Bronchial epithelial cell (primary cell): ENCODE measurements around the gene KCNJ3. TPM values are rescaled to one million over a fixed set of nuclear protein-coding genes. Genes with fewer than 3 reads are reported as not detected.

ENCODE experiments used
- DNase-seq: peaks from one replicate; pipeline ENCODE4 v3.0.0-alpha.2; 2010; ENCODE audit warnings: low read depth
- FAIRE-seq: peaks from 2 replicates; lab custom pipeline; 2011; peaks lifted over from hg19 to GRCh38; lab: Jason Lieb, UNC
- H3K27me3 ChIP-seq: 2 replicates; pipeline ENCODE4 v1.5.1; 2011; ENCODE audit warnings: low read length; ENCODE audit not compliant: control insufficient read depth, insufficient read depth
- H3K36me3 ChIP-seq: 2 replicates; pipeline ENCODE4 v1.5.1; 2011; ENCODE audit warnings: low read length; ENCODE audit not compliant: control insufficient read depth, insufficient read depth
- H3K4me3 ChIP-seq: 2 replicates; pipeline ENCODE4 v1.5.1; 2011; ENCODE audit warnings: mild to moderate bottlenecking, low read depth, low read length, control low read depth
- total RNA-seq: library from RNA; depleted of rRNA; stranded (reverse); fragments of >200 nt; gene quantifications from 2 replicates; pipeline ENCODE4 v1.2.1, GENCODE V29; 2014
- TF ChIP-seq, protein P1 (sequence below): IDR thresholded peaks from 2 replicates; pipeline ENCODE4 v1.5.1; 2011; ENCODE audit warnings: mild to moderate bottlenecking, moderate library complexity, low read length, control low read depth, inconsistent platforms; ENCODE audit not compliant: insufficient read depth, severe bottlenecking

Gene KCNJ3
- total RNA-seq, 1 donor from 2014 or later, result not detected

DNA sequence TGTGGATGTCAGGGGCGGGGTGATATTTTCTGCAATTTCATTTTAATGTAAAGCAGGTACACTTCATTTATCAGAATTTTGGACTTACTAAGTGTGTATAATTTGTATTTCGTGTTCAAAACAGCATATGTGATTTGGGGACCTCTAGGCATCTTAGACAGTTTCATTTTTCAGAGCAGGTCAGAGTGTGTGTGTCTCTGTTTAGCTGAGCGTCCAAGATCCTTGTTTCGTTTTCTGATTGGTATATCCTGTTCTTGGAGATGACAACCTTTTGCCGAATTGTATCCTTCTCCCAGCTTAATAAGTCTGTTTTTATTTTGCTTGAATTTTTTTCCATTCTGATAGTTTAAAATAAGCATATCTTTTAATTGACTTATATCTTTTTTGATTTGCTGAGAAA, 128.3 kb downstream of the KCNJ3 start:
- TF ChIP-seq, protein P1, sequence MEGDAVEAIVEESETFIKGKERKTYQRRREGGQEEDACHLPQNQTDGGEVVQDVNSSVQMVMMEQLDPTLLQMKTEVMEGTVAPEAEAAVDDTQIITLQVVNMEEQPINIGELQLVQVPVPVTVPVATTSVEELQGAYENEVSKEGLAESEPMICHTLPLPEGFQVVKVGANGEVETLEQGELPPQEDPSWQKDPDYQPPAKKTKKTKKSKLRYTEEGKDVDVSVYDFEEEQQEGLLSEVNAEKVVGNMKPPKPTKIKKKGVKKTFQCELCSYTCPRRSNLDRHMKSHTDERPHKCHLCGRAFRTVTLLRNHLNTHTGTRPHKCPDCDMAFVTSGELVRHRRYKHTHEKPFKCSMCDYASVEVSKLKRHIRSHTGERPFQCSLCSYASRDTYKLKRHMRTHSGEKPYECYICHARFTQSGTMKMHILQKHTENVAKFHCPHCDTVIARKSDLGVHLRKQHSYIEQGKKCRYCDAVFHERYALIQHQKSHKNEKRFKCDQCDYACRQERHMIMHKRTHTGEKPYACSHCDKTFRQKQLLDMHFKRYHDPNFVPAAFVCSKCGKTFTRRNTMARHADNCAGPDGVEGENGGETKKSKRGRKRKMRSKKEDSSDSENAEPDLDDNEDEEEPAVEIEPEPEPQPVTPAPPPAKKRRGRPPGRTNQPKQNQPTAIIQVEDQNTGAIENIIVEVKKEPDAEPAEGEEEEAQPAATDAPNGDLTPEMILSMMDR, result no peak
- Histone ChIP-seq H3K4me3 (no peak overlapping the region), H3K27me3 (no peaks in the 10 kb centered on the region), H3K36me3 (no peaks in the 10 kb centered on the region)
- no peak for FAIRE-seq
- no peak for DNase-seq

- DNase-seq (no peak), FAIRE-seq (no peak)
- TF ChIP-seq, protein P1, result no peak
- H3K36me3 ChIP-seq, result no peaks in the 10 kb centered on the region
- no peak overlapping the region for H3K4me3 ChIP-seq
- H3K27me3 ChIP-seq, result no peaks in the 10 kb centered on the region
Measured at GRCh38 chr2:154827286-154827685, 128.8 kb downstream of the KCNJ3 start.

DNA sequence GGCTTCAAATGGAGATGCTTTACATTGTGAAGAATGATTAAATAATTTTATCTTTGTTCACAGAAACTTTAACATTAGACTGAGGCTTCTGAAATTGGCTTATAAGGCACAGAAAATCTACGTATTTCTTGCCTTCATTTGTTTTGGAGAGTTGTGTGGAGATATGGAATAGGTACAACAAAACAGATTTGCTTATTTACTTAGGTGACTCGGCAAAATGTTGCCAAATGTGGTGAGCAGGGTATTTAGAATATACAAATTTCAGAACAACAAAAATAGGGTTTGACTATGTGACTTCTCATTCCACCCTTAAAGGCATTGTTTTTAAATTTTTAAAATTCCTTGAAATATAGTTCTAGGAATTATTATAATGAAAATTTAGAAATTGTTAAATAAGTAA, 134.2 kb downstream of the KCNJ3 start:
- FAIRE-seq, result no peak
- H3K27me3 ChIP-seq, result no peaks in the 10 kb centered on the region
- H3K36me3 ChIP-seq, result no peaks in the 10 kb centered on the region
- TF ChIP-seq, protein P1, result no peak
- no peak overlapping the region for H3K4me3 ChIP-seq
- DNase-seq, result no peak

DNA sequence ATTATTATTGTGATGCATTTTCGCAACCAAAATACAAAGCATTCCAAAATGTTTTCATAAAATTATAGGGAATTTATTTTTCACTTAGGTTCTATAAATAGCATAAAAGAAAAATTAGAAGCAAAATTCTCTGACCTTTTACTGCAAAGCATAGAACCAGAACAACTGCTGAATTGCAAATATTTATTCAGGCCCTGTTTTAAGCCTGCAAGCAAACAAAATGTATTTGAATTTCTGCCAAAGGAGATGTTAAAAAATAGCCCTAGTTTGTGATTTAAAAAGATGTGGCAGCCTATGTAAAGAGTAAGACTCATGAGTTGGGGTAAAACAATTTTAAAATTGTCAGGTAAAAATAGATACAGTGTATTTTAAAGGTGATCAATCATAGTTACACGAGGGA, 138.1 kb downstream of the KCNJ3 start:
- FAIRE-seq (no peak), DNase-seq (no peak)
- Histone ChIP-seq H3K4me3 (no peak overlapping the region), H3K36me3 (no peaks in the 10 kb centered on the region), H3K27me3 (no peaks in the 10 kb centered on the region)
- TF ChIP-seq, protein P1, result no peak

DNA sequence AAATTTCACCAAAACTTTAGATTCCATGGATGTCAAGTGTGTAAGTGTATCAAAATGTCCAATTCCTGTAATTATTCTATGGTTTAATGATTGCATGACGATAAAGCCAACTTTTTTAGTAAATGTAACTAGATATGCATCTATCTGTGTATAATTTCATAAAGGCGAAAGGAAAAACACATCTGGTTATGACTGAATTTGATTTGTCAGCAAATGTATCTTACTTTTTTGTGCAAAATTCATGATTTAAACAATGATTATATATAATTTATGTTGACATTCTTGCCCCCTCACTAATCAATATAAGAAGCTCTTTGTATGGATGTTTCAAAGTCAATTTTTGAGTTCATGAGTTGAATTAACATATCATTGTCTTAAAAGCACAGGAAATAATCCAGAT, 138.5 kb downstream of the KCNJ3 start:
- Histone ChIP-seq H3K36me3 (no peaks in the 10 kb centered on the region), H3K27me3 (no peaks in the 10 kb centered on the region), H3K4me3 (no peak overlapping the region)
- DNase-seq (no peak), FAIRE-seq (no peak)
- TF ChIP-seq, protein P1, result no peak

DNA sequence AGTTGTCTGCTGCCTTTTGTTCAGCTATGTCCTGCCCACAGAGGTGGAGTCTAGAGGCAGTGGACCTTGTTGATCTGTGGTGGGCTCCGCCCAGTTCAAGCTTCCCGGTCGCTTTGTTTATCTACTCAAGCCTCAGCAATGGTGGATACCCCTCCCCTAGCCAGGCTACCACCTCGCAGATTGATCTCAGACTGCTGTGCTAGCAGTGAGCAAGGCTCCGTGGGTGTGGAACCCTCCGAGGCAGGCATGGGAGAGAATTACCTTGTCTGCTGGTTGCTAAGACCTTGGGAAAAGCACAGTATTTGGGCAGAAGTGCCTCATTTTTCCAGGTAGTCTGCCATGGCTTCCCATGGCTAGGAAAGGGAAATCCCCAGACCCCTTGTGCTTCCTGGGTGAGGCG, 146.0 kb downstream of the KCNJ3 start:
- FAIRE-seq, result no peak
- TF ChIP-seq, protein P1, result no peak
- no peak for DNase-seq
- no peaks in the 10 kb centered on the region for H3K36me3 ChIP-seq
- no peaks in the 10 kb centered on the region for H3K27me3 ChIP-seq
- H3K4me3 ChIP-seq, result no peak overlapping the region
